ENCODE measurements around the gene RPUSD2.

The RPUSD2 gene, protein sequence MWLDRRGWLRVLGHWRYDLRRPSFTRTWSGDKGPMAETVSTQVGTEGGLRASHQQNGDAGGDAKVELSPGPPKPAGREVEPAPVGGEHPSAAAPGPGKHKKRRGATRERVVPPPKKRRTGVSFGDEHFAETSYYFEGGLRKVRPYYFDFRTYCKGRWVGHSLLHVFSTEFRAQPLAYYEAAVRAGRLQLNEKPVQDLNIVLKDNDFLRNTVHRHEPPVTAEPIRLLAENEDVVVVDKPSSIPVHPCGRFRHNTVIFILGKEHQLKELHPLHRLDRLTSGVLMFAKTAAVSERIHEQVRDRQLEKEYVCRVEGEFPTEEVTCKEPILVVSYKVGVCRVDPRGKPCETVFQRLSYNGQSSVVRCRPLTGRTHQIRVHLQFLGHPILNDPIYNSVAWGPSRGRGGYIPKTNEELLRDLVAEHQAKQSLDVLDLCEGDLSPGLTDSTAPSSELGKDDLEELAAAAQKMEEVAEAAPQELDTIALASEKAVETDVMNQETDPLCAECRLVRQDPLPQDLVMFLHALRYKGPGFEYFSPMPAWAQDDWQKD

GRCh38 chr15:40569129-40569953, at the start of gene RPUSD2:
RPUSD2 (plus strand) TSS chr15:40569299; CDS start chr15:40569338, 39 bp downstream.
- DNase-seq = peak; percentile 67 to 77

DNA sequence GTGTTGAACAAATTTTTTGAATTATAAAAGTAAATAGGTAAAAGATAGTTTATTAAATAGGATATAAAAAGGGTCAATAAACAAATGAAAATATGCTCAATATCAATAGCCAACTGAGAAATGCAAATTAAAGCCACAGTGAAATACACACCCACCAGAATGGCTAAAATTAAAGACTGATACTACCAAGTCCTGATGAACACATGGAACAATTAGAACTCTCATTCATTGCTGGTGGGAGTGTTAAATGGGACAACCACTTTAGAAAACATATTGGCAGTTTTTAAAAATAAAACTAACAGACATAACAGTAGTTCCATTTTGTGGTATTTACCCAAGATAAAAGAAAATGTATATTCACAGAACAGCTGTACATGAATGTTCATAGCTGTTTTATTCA, 45.5 kb upstream of the RPUSD2 start:
- no peak for DNase-seq

DNA sequence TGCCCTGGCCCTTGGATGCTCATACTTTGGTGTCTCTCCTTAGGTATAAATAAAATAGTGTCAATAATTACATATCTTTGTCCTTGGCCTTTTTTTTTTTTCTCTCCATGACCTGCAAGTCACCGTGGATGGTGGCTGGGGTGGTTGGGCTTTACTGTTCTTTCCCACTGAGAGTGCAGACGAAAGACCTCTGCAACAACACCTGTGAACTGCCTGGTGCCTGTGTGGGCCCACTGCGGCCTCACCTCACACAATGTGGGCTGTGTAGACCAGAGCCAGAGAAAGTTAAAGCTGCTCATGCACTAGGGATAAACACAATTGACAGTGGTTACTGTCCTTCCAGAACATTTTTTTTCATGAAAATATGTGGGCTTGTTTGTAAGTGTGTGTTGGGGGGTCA, 43.2 kb upstream of the RPUSD2 start:
- DNase-seq = no peak

DNA sequence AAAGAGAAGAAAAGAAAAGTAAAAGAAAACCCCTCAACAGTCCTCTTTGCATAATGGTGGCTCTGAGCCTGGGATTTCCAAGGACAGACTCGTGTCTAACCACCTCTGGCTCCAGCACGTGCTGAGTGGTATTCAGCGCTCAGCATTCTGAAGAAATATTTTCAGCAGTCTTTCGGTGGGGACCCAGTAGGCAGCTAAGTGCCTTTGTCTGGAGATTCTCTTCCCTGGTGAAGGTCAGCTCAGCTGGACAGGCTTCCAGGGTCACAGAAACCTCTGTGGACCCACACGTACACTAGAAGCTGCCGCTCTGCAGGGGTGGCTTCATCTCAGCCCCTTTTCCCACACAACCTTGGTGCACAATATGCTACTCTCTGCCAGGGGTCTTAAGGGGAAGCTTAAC, 40.3 kb upstream of the RPUSD2 start:
- DNase-seq = no peak

DNA sequence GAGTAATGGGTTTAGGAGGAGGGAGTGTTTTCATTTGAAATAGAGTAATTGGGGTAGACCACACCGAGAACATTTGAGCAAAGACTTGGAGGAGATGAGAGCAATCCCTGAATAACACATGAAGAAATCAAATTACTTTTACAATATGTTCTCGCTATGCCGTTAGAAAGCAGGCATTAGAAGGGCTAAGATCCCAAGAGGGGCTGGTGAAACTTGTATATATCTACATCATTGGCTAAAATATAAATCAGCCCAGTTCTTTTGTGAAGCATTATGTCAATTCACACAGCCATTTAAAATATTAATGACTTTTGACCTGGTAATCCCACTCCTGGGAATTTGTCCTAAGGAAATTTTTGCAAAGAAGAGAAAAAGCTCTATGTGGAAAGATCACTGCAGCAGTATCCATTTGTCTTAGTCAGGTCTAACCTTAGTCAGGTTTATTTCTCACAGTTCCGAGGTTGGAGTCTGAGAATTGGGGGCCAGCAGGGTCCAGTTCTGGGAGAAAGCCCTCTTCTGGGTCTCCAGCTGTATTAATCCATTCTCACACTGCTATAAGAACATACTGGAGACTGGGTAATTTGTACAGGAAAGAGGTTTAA, 35.2 kb upstream of the RPUSD2 start:
- DNase-seq = no peak

- no peak for DNase-seq
Measured at GRCh38 chr15:40534371-40534770, 34.7 kb upstream of the RPUSD2 start.

DNA sequence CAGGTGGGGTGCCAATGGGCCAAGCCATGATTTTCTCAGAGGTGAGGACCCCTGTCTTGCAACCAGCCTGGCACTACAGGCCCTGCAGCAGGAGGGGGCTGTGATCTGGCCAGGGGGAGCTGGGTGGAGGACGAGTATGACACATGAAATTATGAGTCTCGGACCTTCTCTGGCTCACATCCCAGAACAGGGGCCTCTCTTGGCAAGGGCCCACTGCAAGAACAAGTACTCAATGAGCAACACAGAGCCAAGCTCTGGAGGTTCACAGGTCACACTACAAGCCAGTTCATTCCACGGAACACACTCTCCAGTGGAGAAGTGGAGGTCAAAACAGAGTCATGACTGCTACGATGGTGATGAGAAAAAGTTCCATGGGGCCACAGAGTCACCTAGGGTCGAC, 32.6 kb upstream of the RPUSD2 start:
- no peak for DNase-seq

GRCh38 chr15:40538976-40539375, 30.1 kb upstream of the RPUSD2 start:
- DNase-seq = no peak

DNA sequence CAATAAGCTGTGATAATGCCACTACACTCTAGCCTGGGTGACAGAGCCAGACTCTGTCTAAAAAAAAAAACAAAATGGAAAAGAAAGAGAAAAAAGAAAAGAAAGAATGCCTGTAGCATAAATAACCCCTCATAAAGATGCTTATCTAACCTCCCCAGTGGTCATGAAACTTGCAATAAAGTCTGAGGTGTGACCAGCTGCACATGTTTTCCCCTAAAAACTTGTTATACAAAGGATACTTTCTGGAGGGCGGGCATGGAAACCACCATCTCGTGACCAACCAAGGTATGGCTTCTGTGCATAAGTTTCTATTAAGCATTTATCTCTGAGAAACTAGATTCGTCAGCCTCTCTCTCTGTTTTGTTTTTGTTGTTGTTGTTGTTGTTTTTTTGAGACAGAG, 26.0 kb upstream of the RPUSD2 start:
- no peak for DNase-seq

DNA sequence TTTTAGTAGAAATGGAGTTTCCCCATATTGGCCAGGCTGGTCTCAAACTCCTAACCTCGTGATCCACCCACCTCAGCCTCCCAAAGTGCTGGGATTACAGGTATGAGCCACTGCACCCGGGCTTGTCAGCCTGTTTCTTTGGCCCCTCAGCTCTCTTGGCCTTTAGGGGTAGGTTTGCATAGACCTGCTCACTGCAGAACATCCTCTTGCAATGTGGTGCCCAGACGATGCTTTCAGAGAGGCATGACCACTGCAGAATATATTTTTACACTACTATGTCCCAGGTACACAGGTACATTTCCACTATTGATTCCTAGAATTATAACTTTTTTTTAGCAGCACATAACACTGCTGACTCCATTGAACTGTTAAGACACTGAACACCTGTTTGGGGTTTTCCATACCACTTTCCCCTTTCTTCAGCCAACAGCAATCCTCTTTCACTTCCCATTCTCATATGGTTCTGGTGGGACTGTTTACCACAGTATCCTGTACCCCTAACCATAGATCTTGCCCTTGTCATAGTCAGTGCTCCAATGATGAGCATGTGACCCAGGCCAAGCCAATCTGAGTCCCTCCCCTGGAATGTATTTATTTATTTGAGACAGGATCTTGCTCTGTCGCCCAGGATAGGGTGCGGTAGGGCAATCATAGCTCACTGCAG, 25.3 kb upstream of the RPUSD2 start:
- no peak for DNase-seq

- no peak for DNase-seq
Measured at GRCh38 chr15:40545457-40545856, 23.6 kb upstream of the RPUSD2 start.

- no peak for DNase-seq
Measured at GRCh38 chr15:40548610-40549009, 20.5 kb upstream of the RPUSD2 start.

- DNase-seq = no peak
Measured at GRCh38 chr15:40549894-40550293, 19.2 kb upstream of the RPUSD2 start.

- no peak for DNase-seq
Measured at GRCh38 chr15:40550341-40551037, 18.6 kb upstream of the RPUSD2 start.

DNA sequence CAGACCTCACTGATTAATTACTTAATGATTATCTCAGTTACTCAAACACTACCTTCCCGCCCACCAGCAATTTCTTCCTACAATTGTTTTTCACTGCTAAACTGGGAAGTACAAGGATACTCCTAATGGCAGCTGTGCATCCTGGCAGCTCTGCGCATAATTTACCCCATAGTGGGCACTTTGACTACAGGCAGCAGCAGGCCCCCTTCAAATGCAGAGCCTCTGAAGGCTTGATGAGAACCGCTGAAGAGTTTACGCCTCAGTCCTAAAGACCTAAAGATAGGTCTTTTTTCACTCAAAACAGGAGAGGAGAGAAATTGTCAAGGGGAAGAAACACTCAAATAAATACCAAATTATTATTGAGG, 15.0 kb upstream of the RPUSD2 start:
- no peak for DNase-seq

GRCh38 chr15:40555876-40556275, 13.2 kb upstream of the RPUSD2 start:
- DNase-seq = no peak

GRCh38 chr15:40558952-40559742, 10.0 kb upstream of the RPUSD2 start:
- DNase-seq = no peak

DNA sequence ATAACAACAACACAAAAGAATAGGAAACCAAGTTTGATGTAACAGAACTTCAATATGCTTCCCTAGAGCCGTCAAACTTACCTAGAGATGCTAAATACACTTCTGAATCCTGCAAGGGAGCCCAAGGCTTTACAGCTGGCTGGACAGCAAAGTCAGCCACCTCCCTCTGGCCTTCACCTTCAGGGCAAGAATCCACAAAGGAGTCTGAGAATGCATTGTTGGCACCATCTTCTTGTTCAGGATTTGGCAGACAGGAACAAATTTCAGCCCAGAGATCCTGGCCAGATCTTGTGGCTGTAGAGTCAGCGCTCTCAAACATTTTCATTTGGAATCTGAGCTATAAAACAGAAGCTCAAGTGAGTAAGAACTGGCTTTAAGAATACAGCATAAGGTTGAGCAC, 6.4 kb upstream of the RPUSD2 start:
- no peak for DNase-seq

GRCh38 chr15:40563426-40563825, 5.7 kb upstream of the RPUSD2 start:
- no peak for DNase-seq

- DNase-seq = peak; percentile 93 to 95
Measured at GRCh38 chr15:40564591-40565332, 4.3 kb upstream of the RPUSD2 start, which contains the start of gene CCDC32. CCDC32 (minus strand) TSS chr15:40565042; CDS start chr15:40563015, 2,027 bp downstream.

All from SW 1271 (cell line).